Femur (tissue), 1 donor: ENCODE results near the gene MORN1.
A peak's percentile ranks its signal among the peaks of the same experiment; 100 is the strongest.
"Not testable (repeated sequence)": the region's sequence is repeated elsewhere in the genome, so short reads cannot be mapped to it uniquely, and the experiment has no call there.

Experiments
- DNase-seq: peaks from one replicate; pipeline ENCODE4 v3.0.0-alpha.2; 2017

Gene MORN1

DNA sequence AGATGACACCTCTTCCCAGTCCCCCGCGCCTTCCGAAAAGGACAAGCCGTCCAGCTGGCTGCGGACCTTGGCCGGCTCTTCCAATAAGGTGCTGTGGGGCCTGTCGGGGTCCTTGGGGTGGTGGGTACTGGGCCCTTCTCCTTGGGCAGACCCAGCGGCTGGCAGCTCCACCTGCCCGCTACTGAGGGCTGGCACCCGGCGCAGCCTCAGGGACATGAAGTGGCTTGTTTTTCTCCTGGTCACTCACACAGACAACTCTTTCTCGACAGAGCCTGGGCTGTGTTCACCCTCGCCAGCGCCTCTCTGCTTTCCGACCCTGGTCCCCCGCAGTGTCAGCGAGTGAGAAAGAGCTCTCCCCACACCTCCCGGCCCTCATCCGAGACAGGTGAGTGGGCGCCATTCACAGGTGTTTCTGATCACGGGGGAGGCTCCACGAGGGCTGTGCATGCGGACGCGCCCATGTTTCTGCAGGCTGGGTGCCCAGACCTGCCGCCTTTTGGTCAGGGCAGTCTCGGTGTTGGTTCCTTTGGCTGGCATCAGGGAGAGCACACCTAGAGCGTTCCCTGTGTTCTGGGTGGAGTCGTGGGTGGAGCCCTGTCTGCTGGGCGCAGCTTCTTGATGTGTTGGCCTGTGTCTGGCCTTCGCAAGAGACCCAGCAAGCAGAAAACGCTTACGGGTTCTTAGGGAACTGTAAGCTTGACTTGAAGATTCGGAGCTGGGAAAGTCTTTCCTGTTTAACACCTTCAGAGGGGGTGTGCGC lies 88.2 kb downstream of the MORN1 start:
- no peak for DNase-seq

DNA sequence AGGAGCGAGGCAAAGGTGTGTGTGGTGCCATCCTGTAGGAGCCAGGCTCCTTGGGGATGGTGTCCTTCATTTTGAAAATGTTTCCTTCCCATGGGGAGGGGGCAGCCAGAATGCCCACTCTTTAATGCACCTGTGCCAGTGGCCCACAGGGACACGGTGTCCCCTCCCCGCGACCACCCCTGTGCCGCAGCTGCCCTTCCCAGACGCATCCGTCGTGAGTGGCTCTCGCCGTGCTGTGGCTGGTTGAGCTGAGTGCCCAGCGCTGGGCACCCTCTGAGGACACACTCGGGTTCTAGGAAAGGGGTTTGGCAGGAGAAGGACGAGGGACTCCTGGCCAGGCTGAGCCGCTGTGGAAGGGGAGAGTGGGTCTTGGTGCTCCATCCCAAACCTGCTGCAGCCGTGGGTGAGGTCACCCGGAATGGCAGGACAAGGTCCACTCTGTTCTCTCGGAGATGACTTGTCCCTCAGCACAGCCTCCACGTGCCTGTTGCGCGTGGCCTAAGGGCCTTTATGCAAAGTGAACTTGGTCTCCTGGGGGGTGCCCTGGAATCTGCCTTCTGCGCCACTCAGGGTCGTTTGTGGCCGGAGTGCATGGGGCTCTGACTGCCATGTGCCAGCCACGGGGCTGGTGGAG lies 88.9 kb downstream of the MORN1 start:
- no peak for DNase-seq

GRCh38 chr1:2301607-2302291 lies 89.6 kb downstream of the MORN1 start:
- no peak for DNase-seq

GRCh38 chr1:2300851-2301606 lies 90.3 kb downstream of the MORN1 start:
- peak; percentile 91 for DNase-seq

GRCh38 chr1:2300004-2300771 lies 91.2 kb downstream of the MORN1 start:
- peak; percentile 69 for DNase-seq

DNA sequence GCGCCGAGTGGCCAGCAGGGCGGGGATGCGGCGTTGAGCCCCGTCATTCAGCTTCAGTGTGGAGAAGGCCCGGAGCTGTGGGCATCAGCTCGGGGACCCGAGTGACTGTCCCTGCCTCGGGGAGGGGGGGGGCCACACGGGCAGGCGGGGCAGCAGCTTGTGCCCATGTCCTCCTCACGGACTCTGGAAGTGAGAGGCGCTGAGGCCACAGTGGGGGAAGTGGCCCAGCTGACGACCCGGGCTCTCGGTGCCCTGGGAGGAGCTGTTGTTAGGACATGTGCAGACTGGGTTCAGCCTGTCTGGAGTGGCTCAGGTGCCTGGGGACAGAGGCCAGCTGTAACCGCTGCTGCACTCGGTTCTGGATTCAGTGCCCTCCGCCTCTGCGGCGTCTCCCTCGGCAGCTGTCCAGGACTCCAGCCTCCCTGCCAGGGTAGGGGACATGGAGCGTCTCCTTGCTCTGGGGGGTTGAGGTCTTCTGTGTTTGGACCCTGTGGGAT lies 92.2 kb downstream of the MORN1 start:
- DNase-seq, result peak; percentile 64

DNA sequence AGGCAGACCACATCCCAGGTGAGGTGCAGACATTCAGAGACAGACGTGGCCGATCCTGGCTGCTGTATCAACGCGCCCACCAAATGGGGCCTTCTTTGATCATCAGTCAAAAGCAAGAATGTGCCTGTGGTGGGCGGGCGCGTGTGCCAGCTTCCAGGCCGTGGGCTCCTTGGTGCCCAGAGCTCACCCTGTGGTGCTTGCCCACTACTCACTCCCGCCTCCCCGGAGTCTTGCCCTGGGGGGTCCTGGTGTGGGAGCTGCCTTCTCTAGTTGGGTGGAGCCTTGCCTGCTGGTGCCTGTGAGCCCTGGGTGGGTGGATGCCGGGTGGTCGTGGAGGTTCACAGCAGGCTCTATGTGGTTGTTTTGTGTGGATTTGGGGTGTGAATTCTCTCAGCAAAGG lies 92.7 kb downstream of the MORN1 start:
- no peak for DNase-seq

DNA sequence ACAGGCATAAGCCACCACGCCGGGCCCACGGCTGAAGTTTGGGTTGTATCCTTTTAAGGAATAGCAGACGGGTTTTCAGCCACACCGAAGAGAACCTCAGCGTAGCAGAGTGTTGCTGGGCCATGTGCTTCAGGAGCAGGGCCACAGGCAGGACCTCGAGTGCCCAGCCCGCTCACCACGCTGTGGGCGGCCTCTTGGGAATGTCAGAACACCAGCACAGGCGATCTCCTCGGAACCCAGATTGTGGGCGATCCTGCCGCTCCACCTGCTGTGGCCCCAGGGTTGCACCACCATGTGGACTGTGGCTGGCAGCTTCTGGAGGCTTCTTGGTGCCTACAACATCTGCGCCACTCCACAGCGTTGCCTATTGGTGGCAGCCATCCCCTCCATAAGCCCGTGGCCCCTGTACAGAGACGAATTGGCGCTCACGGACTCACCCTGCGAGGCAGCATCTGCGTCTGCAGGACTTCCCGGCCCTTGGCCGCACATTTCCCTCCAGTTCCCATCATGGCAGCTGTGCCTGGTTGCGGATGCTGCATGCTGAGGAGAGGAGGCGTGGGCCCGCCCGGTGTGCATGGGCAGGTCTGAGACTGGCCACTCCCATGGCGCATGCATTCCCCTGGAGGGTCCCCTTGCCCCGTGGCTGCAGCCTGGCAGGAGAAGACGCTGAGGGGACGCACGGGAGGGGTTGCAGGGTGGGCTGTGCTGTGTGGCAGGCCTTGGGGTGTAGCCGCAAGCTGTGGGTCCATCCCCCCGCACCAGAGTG lies 93.9 kb downstream of the MORN1 start:
- no peak for DNase-seq

DNA sequence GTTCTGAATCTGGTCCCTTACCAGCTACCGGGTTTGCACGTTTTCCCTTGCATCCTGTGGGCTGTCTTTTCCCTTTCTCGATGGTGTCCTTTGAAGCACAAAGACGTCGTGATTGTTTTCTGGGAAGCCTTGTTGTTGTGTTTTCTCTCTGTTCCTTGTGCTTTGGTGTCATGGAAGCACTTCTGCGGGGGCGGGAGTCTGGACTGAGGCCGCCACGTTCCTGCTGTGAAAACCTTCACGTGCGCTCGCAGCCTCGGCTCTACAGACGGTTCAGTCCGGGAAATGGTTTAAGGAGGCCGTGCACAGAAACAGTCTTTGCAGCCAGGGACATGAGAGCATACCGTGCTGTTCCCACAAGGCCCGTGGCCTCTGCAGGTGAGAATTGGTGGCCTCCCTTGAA lies 94.7 kb downstream of the MORN1 start:
- no peak for DNase-seq

DNA sequence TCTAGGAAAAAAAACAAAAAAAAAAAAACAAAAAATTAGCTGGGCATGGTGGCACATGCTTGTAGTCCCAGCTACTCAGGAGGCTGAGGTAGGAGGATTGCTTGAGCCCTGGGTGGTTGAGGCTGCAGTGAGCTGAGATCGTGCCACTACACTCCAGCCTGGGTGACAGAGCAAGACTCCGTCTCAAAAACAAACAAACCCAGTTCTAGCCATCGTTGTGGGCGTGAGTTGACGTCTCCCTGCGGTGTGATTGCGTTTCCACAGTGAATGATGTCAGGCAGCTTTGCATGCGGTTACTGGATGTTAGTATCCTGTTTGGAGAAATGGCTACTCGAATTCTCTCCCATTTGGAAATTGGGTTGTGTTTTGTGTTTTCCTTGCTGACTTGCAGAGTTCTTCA lies 95.1 kb downstream of the MORN1 start:
- not testable (repeated sequence) for DNase-seq

GRCh38 chr1:2295526-2295925 lies 95.8 kb downstream of the MORN1 start:
- DNase-seq, result no peak

- DNase-seq, result no peak
Measured at GRCh38 chr1:2294725-2295078, 96.7 kb downstream of the MORN1 start.

DNA sequence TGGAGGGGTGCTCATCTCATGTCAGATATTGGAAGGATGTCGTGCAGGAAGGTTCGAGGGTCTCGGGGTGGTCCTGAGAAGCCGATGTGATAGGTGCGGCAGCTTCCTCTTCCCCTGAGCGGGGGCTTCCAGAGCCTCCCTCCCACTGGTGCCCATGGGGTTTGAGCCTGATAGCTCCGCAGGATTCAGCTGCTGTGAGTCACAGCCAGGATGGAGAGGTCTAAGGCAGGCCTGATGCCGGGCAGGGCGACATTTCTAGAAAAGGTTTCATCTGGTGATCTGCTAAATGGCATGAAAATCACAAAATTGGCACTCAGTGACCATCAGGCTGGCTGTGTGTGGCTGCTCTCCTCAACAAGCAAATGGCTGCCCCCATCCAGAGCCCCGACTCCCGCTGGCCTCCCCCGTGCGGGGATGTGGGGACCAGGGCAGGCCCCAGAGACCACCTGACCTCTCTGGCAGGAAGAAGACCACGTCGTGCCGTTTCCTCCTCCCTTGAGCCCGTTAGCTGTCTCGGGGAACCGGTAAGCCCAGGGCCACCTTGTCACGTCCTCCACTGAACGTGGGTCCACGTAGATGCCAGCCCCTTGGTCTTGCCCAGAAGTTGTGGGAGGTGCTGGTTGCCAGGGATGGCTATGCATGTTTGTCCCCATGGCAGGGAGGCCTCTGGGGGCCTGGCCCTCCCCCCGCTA lies 97.2 kb downstream of the MORN1 start:
- no peak for DNase-seq

DNA sequence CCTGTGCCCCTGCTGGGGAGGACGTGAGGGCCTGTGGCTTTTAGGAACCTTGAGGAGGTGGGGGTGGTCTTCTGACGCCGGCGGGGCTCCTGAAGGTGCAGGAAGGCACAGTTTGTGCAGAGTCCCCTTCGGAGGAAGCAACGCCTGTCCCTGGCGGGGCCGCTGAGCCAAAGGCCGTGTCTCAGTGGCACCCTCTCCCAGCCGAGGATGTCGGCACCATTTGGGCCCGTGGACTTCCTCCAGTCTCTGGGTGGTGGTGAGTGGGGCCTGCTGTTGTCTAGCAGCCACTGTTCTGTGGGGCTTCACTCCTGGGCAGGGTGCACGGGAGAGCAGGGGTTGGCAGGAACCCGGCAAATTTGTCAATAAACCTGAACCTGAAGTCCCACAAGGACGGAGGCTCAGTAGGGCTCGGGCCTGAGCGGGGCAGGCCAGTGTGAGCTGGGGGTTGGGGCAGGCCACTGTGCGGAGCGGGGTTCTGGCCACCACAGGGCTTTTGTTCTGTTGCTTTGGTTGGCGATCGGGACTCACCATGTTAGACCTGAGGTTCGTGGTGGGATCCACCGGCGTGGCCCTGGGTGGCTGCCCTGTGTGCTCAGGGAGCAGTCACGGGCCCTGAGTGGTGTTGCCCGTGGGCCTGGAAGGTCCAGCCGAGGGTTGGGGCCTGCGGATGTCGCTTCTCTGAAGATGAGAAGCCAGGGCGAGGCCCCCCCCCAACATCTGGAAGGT lies 98.5 kb downstream of the MORN1 start:
- DNase-seq, result no peak

- DNase-seq, result no peak
Measured at GRCh38 chr1:2291577-2291976, 99.8 kb downstream of the MORN1 start.

GRCh38 chr1:2290595-2291510 lies 100.5 kb downstream of the MORN1 start:
- DNase-seq, result peak; percentile 91

- DNase-seq, result no peak
Measured at GRCh38 chr1:2290171-2290578, 101.2 kb downstream of the MORN1 start.

DNA sequence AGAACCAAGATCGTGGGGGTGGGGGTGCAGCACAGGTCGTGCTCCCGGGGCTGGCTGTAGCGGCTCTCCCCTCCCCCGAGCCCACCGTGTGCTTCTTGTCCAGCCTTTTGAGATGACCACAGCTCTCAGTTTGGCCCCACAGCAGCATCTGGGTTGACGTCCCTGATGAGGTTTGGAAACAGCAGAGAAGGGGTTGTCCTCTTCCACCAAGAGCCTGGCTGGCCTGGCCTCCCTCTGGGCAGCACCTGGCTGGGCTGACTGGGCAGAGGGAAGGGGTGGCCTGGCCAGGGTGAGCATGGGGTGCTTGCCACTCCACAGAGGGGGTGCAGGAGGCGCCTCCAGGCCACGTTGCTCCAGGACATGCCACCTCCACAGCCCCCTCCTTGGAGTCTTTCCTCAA lies 101.7 kb downstream of the MORN1 start:
- DNase-seq, result no peak
